HepG2 (cell line): Measurements from ENCODE around the gene SREBF1. TPM values are rescaled to one million over a fixed set of nuclear protein-coding genes. Genes with fewer than 3 reads are reported as not detected.

Source experiments
- CEBPG ChIP-seq: IDR thresholded peaks from 2 replicates; pipeline ENCODE4 v1.6.1; 2016
- ETV5 ChIP-seq: IDR thresholded peaks from 2 replicates; pipeline ENCODE4 v1.6.1; 2018; ENCODE audit warnings: missing biosample characterization, missing genetic modification reagents, inconsistent platforms, borderline replicate concordance
- FOXA3 ChIP-seq: IDR thresholded peaks from 2 replicates; pipeline ENCODE4 v1.6.1; 2016; ENCODE audit warnings: missing genetic modification reagents, missing compliant biosample characterization
- HNF4A ChIP-seq: sonication (generic); formaldehyde crosslinking; IDR thresholded peaks from 2 replicates; pipeline ENCODE4 v1.4.0; 2020; ENCODE audit warnings: missing genetic modification reagents
- HNRNPL ChIP-seq: fragments of 200-400 bp; formaldehyde crosslinking; IDR thresholded peaks from 2 replicates; pipeline ENCODE4 v1.6.1; 2017; ENCODE audit warnings: mild to moderate bottlenecking, low read depth, low read length
- SAP130 ChIP-seq: IDR thresholded peaks from 2 replicates; pipeline ENCODE4 v1.6.1; 2016; ENCODE audit warnings: low read depth
- SOX13 ChIP-seq, 3 experiments: fragments of 450-650 bp in 1 of 3; sonication (generic) in 1 of 3; formaldehyde crosslinking in 1 of 3; IDR thresholded peaks in 2 of 3; conservative IDR thresholded peaks in 1 of 3; 2 replicates each; pipeline versions ENCODE4 v1.5.0 to v1.6.1; 2016 to 2020; ENCODE audit warnings: antibody characterized with exemption in 1 of 3, mild to moderate bottlenecking in 1 of 3, missing compliant biosample characterization in 1 of 3, missing genetic modification reagents in 1 of 3, moderate library complexity in 1 of 3
- SUZ12 ChIP-seq: fragments of 150-350 bp; IDR thresholded peaks from 2 replicates; pipeline ENCODE4 v1.6.1; 2014; ENCODE audit warnings: low read depth, low read length
- ZIK1 ChIP-seq: sonication (generic); formaldehyde crosslinking; IDR thresholded peaks from 2 replicates; pipeline ENCODE4 v1.5.0; 2020; ENCODE audit warnings: mild to moderate bottlenecking, low read depth, missing genetic modification reagents, borderline replicate concordance
- ZNF136 ChIP-seq: sonication (generic); formaldehyde crosslinking; IDR thresholded peaks from 2 replicates; pipeline ENCODE4 v1.8.1; 2022; ENCODE audit warnings: low read depth, mild to moderate bottlenecking, moderate library complexity, missing genetic modification reagents
- ZNF768 ChIP-seq: sonication (generic); formaldehyde crosslinking; IDR thresholded peaks from 2 replicates; pipeline ENCODE4 v1.4.0; 2020; ENCODE audit warnings: missing genetic modification reagents
- ZNF839 ChIP-seq: sonication (generic); formaldehyde crosslinking; IDR thresholded peaks from 2 replicates; pipeline ENCODE4 v1.4.0; 2020; ENCODE audit warnings: missing genetic modification reagents, mild to moderate bottlenecking, borderline replicate concordance
- polyA plus RNA-seq, 8 experiments: library from polyadenylated mRNA; depleted of rRNA in 3 of 8; stranded (reverse) in 7 of 8; unstranded in 1 of 8; fragments of >200 nt; fragmentation: Illumina TruSeq in 4 of 8; extraction: Trizol in 4 of 8; gene quantifications; 2 replicates each; pipeline versions ENCODE4 v1.2.1 to v1.2.3, GENCODE V29; 2011 to 2016; ENCODE audit warnings: low read depth in 4 of 8, missing spikeins in 1 of 8, mixed read lengths in 1 of 8; ENCODE audit not compliant: insufficient read depth in 1 of 8
- total RNA-seq, 5 experiments: library from RNA; depleted of rRNA; stranded (reverse); fragments of >200 nt; fragmentation: Illumina TruSeq; extraction: Trizol; gene quantifications; 2 replicates each; pipeline ENCODE4 v1.2.3, GENCODE V29; 2016; ENCODE audit warnings: low read depth in 1 of 5
- TF ChIP-seq, protein P1 (sequence below): sonication (generic); formaldehyde crosslinking; IDR thresholded peaks from 2 replicates; pipeline ENCODE4 v1.9.0; 2022; ENCODE audit warnings: low read depth, missing genetic modification reagents
- TF ChIP-seq, protein P2 (sequence below): sonication (generic); formaldehyde crosslinking; conservative IDR thresholded peaks from 2 replicates; pipeline ENCODE4 v1.5.0; 2020; ENCODE audit warnings: missing genetic modification reagents
- TF ChIP-seq, protein P3 (sequence below): sonication (generic); formaldehyde crosslinking; IDR thresholded peaks from 2 replicates; pipeline ENCODE4 v1.4.0; 2020; ENCODE audit warnings: missing genetic modification reagents
- TF ChIP-seq, protein P4 (sequence below): sonication (generic); formaldehyde crosslinking; IDR thresholded peaks from 2 replicates; pipeline ENCODE4 v1.4.0; 2020; ENCODE audit warnings: missing genetic modification reagents, mild to moderate bottlenecking, borderline replicate concordance
- TF ChIP-seq, protein P5 (sequence below): IDR thresholded peaks from 2 replicates; pipeline ENCODE4 v1.4.0; 2020; ENCODE audit warnings: mild to moderate bottlenecking, missing genetic modification reagents

Gene SREBF1
- total and polyA plus RNA-seq, 2 of the 13 experiments (the other 11 are each of a cell fraction or from before 2014, with no cell fraction given): 34.3 to 38.0 TPM

DNA sequence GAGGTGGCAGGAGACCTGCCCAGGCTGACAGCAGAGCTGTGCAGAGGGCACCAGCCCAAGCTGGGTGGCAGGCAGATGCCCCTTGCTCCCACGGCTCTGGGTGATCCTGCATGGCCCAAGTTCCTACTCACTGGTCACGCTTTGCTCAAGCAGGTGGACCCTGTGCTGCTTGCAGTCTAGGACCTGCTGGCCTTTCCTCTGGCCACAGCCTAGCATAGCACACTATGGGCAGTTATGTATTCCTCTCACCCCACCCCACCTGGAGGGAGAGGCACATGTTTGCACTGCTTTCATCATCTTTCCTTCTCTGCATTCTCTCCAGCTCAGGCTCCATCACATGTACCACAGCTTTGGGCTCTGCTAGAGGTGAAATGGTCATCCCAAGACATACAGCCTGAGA is 19.6 kb upstream of the SREBF1 start (continued):
- TF ChIP-seq, protein P1, sequence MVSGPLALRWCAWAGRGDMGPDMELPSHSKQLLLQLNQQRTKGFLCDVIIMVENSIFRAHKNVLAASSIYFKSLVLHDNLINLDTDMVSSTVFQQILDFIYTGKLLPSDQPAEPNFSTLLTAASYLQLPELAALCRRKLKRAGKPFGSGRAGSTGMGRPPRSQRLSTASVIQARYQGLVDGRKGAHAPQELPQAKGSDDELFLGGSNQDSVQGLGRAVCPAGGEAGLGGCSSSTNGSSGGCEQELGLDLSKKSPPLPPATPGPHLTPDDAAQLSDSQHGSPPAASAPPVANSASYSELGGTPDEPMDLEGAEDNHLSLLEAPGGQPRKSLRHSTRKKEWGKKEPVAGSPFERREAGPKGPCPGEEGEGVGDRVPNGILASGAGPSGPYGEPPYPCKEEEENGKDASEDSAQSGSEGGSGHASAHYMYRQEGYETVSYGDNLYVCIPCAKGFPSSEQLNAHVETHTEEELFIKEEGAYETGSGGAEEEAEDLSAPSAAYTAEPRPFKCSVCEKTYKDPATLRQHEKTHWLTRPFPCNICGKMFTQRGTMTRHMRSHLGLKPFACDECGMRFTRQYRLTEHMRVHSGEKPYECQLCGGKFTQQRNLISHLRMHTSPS: peak; percentile 29; the same call in 1 of the 2 replicates
- TF ChIP-seq, protein P2, sequence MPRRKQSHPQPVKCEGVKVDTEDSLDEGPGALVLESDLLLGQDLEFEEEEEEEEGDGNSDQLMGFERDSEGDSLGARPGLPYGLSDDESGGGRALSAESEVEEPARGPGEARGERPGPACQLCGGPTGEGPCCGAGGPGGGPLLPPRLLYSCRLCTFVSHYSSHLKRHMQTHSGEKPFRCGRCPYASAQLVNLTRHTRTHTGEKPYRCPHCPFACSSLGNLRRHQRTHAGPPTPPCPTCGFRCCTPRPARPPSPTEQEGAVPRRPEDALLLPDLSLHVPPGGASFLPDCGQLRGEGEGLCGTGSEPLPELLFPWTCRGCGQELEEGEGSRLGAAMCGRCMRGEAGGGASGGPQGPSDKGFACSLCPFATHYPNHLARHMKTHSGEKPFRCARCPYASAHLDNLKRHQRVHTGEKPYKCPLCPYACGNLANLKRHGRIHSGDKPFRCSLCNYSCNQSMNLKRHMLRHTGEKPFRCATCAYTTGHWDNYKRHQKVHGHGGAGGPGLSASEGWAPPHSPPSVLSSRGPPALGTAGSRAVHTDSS (CRISPR knock-in tag): no peak
- TF ChIP-seq ZNF136: no peak
- peak; percentile 67; the same call in 1 of the 2 replicates for TF ChIP-seq ZIK1 (CRISPR knock-in tag)
- 0 out of 2 replicates have a peak, but pooled peaks have one; percentile 13 for TF ChIP-seq ETV5 (CRISPR knock-in tag)
- peak; percentile 65 for TF ChIP-seq CEBPG (CRISPR knock-in tag)
- TF ChIP-seq, protein P3, sequence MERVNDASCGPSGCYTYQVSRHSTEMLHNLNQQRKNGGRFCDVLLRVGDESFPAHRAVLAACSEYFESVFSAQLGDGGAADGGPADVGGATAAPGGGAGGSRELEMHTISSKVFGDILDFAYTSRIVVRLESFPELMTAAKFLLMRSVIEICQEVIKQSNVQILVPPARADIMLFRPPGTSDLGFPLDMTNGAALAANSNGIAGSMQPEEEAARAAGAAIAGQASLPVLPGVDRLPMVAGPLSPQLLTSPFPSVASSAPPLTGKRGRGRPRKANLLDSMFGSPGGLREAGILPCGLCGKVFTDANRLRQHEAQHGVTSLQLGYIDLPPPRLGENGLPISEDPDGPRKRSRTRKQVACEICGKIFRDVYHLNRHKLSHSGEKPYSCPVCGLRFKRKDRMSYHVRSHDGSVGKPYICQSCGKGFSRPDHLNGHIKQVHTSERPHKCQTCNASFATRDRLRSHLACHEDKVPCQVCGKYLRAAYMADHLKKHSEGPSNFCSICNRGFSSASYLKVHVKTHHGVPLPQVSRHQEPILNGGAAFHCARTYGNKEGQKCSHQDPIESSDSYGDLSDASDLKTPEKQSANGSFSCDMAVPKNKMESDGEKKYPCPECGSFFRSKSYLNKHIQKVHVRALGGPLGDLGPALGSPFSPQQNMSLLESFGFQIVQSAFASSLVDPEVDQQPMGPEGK (CRISPR knock-in tag): no peak
- TF ChIP-seq HNF4A: 0 out of 2 replicates have a peak, but pooled peaks have one; percentile 3
- no peak for TF ChIP-seq SUZ12
- TF ChIP-seq HNRNPL: 0 out of 2 replicates have a peak, but pooled peaks have one; percentile 39
- peak; percentile 52; the same call in 1 of the 2 replicates for TF ChIP-seq FOXA3 (CRISPR knock-in tag)
- peak; percentile 46 for TF ChIP-seq SAP130 (CRISPR knock-in tag)
- no peak for TF ChIP-seq ZNF839 (CRISPR knock-in tag)
- TF ChIP-seq, protein P4, sequence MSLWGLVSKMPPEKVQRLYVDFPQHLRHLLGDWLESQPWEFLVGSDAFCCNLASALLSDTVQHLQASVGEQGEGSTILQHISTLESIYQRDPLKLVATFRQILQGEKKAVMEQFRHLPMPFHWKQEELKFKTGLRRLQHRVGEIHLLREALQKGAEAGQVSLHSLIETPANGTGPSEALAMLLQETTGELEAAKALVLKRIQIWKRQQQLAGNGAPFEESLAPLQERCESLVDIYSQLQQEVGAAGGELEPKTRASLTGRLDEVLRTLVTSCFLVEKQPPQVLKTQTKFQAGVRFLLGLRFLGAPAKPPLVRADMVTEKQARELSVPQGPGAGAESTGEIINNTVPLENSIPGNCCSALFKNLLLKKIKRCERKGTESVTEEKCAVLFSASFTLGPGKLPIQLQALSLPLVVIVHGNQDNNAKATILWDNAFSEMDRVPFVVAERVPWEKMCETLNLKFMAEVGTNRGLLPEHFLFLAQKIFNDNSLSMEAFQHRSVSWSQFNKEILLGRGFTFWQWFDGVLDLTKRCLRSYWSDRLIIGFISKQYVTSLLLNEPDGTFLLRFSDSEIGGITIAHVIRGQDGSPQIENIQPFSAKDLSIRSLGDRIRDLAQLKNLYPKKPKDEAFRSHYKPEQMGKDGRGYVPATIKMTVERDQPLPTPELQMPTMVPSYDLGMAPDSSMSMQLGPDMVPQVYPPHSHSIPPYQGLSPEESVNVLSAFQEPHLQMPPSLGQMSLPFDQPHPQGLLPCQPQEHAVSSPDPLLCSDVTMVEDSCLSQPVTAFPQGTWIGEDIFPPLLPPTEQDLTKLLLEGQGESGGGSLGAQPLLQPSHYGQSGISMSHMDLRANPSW (CRISPR knock-in tag): no peak
- TF ChIP-seq SOX13 (IDR thresholded peaks at IDR 0.05): no peak
- TF ChIP-seq SOX13 (CRISPR knock-in tag; conservative IDR thresholded peaks at IDR 0.05 in 1 of 2, IDR thresholded peaks at IDR 0.05 in 1 of 2): 0 out of 4 replicates have a peak, but pooled peaks of 1 of the 2 experiments have one; percentile 20
- TF ChIP-seq, protein P5, sequence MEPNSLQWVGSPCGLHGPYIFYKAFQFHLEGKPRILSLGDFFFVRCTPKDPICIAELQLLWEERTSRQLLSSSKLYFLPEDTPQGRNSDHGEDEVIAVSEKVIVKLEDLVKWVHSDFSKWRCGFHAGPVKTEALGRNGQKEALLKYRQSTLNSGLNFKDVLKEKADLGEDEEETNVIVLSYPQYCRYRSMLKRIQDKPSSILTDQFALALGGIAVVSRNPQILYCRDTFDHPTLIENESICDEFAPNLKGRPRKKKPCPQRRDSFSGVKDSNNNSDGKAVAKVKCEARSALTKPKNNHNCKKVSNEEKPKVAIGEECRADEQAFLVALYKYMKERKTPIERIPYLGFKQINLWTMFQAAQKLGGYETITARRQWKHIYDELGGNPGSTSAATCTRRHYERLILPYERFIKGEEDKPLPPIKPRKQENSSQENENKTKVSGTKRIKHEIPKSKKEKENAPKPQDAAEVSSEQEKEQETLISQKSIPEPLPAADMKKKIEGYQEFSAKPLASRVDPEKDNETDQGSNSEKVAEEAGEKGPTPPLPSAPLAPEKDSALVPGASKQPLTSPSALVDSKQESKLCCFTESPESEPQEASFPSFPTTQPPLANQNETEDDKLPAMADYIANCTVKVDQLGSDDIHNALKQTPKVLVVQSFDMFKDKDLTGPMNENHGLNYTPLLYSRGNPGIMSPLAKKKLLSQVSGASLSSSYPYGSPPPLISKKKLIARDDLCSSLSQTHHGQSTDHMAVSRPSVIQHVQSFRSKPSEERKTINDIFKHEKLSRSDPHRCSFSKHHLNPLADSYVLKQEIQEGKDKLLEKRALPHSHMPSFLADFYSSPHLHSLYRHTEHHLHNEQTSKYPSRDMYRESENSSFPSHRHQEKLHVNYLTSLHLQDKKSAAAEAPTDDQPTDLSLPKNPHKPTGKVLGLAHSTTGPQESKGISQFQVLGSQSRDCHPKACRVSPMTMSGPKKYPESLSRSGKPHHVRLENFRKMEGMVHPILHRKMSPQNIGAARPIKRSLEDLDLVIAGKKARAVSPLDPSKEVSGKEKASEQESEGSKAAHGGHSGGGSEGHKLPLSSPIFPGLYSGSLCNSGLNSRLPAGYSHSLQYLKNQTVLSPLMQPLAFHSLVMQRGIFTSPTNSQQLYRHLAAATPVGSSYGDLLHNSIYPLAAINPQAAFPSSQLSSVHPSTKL (CRISPR knock-in tag): no peak
- peak; percentile 20; the same call in 1 of the 2 replicates for TF ChIP-seq ZNF768 (CRISPR knock-in tag)
